H1 (cell line): ENCODE measurements around the gene ELFN2. TPM values are rescaled to one million over a fixed set of nuclear protein-coding genes. Genes with fewer than 3 reads are reported as not detected.

ENCODE experiments used
- EP300 ChIP-seq, 2 experiments: IDR thresholded peaks; 1 replicate in 1 of 2; 2 replicates in 1 of 2; pipeline ENCODE4 v1.6.1; 2011 to 2012; ENCODE audit warnings: low read depth in 2 of 2, low read length in 2 of 2, mild to moderate bottlenecking in 2 of 2, borderline replicate concordance in 1 of 2, inconsistent platforms in 1 of 2, moderate library complexity in 1 of 2
- polyA plus RNA-seq, 7 experiments: library from polyadenylated mRNA; depleted of rRNA in 3 of 7; stranded (reverse) in 5 of 7; unstranded in 2 of 7; fragments of >200 nt in 5 of 7; fragments of 200-250 nt in 2 of 7; gene quantifications; 1 replicate in 5 of 7; 2 replicates in 1 of 7; 4 replicates in 1 of 7; pipeline versions ENCODE4 v1.2.1 to v1.2.3, GENCODE V29; 2011 to 2013; ENCODE audit warnings: missing spikeins in 2 of 7, mixed read lengths in 2 of 7
- total RNA-seq: library from RNA; stranded (reverse); fragmentation: NEBNext Ultra II Directional; extraction: Animal tissue kit (Norgen Biotek cat#: 25700); gene quantifications from 2 replicates; pipeline ENCODE4 v1.2.1, GENCODE V29; 2021

ELFN2 gene
- total and polyA plus RNA-seq, 2 of the 8 experiments (the other 6 are each of a cell fraction or from before 2014, with no cell fraction given) = 0.63 to 0.88 TPM

GRCh38 chr22:37392721-37393328 is 34.5 kb downstream of the ELFN2 start (continued):
- TF ChIP-seq EP300 (IDR thresholded peaks at IDR 0.05; ENCODE audit: borderline replicate concordance in 1 of 2, low read depth in 2 of 2, low read length in 2 of 2) = no peak
